ENCODE measurements around the gene DUSP22.
"Not testable (repeated sequence)": the region's sequence is repeated elsewhere in the genome, so short reads cannot be mapped to it uniquely, and the experiment has no call there.

The DUSP22 gene

GRCh38 chr6:322259-322930, 30.1 kb downstream of the DUSP22 start:
- H3K4me3 ChIP-seq (ENCODE audit: low read depth, low read length): peak overlapping the region; percentile 46

GRCh38 chr6:322940-323729, 30.8 kb downstream of the DUSP22 start:
- DNase-seq (ENCODE audit: low read depth): peak; percentile 92
- H3K4me3 ChIP-seq (ENCODE audit: low read depth, low read length): peak overlapping the region; percentile 46
- TF ChIP-seq CTCF (IDR thresholded peaks at IDR 0.05; ENCODE audit: insufficient read depth, low read depth, low read length, missing control alignments): no peak

More at GRCh38 chr6:322259-322930, 30.1 kb downstream of the DUSP22 start:
- peak; percentile 74 for TF ChIP-seq CTCF (IDR thresholded peaks at IDR 0.05; ENCODE audit: insufficient read depth, low read depth, low read length, missing control alignments)
- peak; percentile 86 for DNase-seq (ENCODE audit: low read depth)

GRCh38 chr6:323730-324088, 31.4 kb downstream of the DUSP22 start:
- no peak for TF ChIP-seq CTCF (IDR thresholded peaks at IDR 0.05; ENCODE audit: insufficient read depth, low read depth, low read length, missing control alignments)

GRCh38 chr6:324116-324728, 31.9 kb downstream of the DUSP22 start:
- TF ChIP-seq CTCF (IDR thresholded peaks at IDR 0.05; ENCODE audit: insufficient read depth, low read depth, low read length, missing control alignments): no peak
- DNase-seq (ENCODE audit: low read depth): no peak
- peak overlapping the region; percentile 46 for H3K4me3 ChIP-seq (ENCODE audit: low read depth, low read length)

More at GRCh38 chr6:323730-324088, 31.4 kb downstream of the DUSP22 start:
- H3K4me3 ChIP-seq (ENCODE audit: low read depth, low read length): peak overlapping the region; percentile 46
- no peak for DNase-seq (ENCODE audit: low read depth)

- DNase-seq (ENCODE audit: low read depth): no peak
- peak overlapping the region; percentile 46 for H3K4me3 ChIP-seq (ENCODE audit: low read depth, low read length)
- no peak for TF ChIP-seq CTCF (IDR thresholded peaks at IDR 0.05; ENCODE audit: insufficient read depth, low read depth, low read length, missing control alignments)
These were observed 32.4 kb downstream of the DUSP22 start for GRCh38 chr6:324729-325125.

- not testable (repeated sequence) for DNase-seq (ENCODE audit: low read depth)
- H3K4me3 ChIP-seq (ENCODE audit: low read depth, low read length): peak overlapping the region; percentile 46
These were observed 33.0 kb downstream of the DUSP22 start for GRCh38 chr6:325161-325860.

- DNase-seq (ENCODE audit: low read depth): not testable (repeated sequence)
- H3K4me3 ChIP-seq (ENCODE audit: low read depth, low read length): peak overlapping the region; percentile 48
These were observed 33.8 kb downstream of the DUSP22 start for GRCh38 chr6:326066-326465.
